Measurements from ENCODE around the gene L1TD1.
"Not testable (repeated sequence)": the region's sequence is repeated elsewhere in the genome, so short reads cannot be mapped to it uniquely, and the experiment has no call there.

L1TD1 gene

GRCh38 chr1:62208087-62208486 lies 13.4 kb downstream of the L1TD1 start:
- DNase-seq = no peak

- no peak for DNase-seq
Measured at GRCh38 chr1:62208970-62209369, 14.3 kb downstream of the L1TD1 start.

- DNase-seq = no peak
Measured at GRCh38 chr1:62209931-62210595, 15.4 kb downstream of the L1TD1 start.

GRCh38 chr1:62210960-62211359 lies 16.3 kb downstream of the L1TD1 start:
- DNase-seq = no peak

GRCh38 chr1:62212411-62212810 lies 17.8 kb downstream of the L1TD1 start:
- no peak for DNase-seq

GRCh38 chr1:62213075-62213914 lies 18.6 kb downstream of the L1TD1 start:
- no peak for DNase-seq

- no peak for DNase-seq
Measured at GRCh38 chr1:62218604-62219003, 24.0 kb downstream of the L1TD1 start.

- DNase-seq = not testable (repeated sequence)
Measured at GRCh38 chr1:62220456-62220855, 25.8 kb downstream of the L1TD1 start.

GRCh38 chr1:62221171-62221570 lies 26.5 kb downstream of the L1TD1 start:
- DNase-seq = no peak

GRCh38 chr1:62222321-62222720 lies 27.7 kb downstream of the L1TD1 start:
- DNase-seq = no peak

- DNase-seq = no peak
Measured at GRCh38 chr1:62224182-62224581, 29.5 kb downstream of the L1TD1 start.

GRCh38 chr1:62227496-62227895 lies 32.8 kb downstream of the L1TD1 start:
- DNase-seq = no peak

- no peak for DNase-seq
Measured at GRCh38 chr1:62228136-62228882, 33.7 kb downstream of the L1TD1 start.

- DNase-seq = no peak
Measured at GRCh38 chr1:62228883-62229187, 34.2 kb downstream of the L1TD1 start.

- no peak for DNase-seq
Measured at GRCh38 chr1:62229468-62229867, 34.8 kb downstream of the L1TD1 start.

- DNase-seq = no peak
Measured at GRCh38 chr1:62229932-62230331, 35.3 kb downstream of the L1TD1 start.

- DNase-seq = no peak
Measured at GRCh38 chr1:62230718-62231117, 36.1 kb downstream of the L1TD1 start.

- no peak for DNase-seq
Measured at GRCh38 chr1:62232871-62233278, 38.2 kb downstream of the L1TD1 start.

GRCh38 chr1:62233926-62234450 lies 39.3 kb downstream of the L1TD1 start:
- DNase-seq = no peak

GRCh38 chr1:62234688-62235087 lies 40.0 kb downstream of the L1TD1 start:
- no peak for DNase-seq

- DNase-seq = no peak
Measured at GRCh38 chr1:62235576-62235975, 40.9 kb downstream of the L1TD1 start.

GRCh38 chr1:62237361-62237760 lies 42.7 kb downstream of the L1TD1 start:
- DNase-seq = no peak

GRCh38 chr1:62237950-62238374 lies 43.3 kb downstream of the L1TD1 start:
- DNase-seq = no peak

GRCh38 chr1:62238507-62238906 lies 43.9 kb downstream of the L1TD1 start:
- DNase-seq = no peak
